ENCODE results near the gene RFWD3.
"Not testable (repeated sequence)": the region's sequence is repeated elsewhere in the genome, so short reads cannot be mapped to it uniquely, and the experiment has no call there.

Gene RFWD3

GRCh38 chr16:74661064-74661463, 5.6 kb downstream of the RFWD3 start:
- DNase-seq (ENCODE audit: low read depth): no peak

GRCh38 chr16:74660383-74660782, 6.3 kb downstream of the RFWD3 start:
- no peak for DNase-seq (ENCODE audit: low read depth)

GRCh38 chr16:74659041-74659440, 7.6 kb downstream of the RFWD3 start:
- DNase-seq (ENCODE audit: low read depth): no peak

- no peak for DNase-seq (ENCODE audit: low read depth)
Measured at GRCh38 chr16:74657870-74658642, 8.6 kb downstream of the RFWD3 start.

DNA sequence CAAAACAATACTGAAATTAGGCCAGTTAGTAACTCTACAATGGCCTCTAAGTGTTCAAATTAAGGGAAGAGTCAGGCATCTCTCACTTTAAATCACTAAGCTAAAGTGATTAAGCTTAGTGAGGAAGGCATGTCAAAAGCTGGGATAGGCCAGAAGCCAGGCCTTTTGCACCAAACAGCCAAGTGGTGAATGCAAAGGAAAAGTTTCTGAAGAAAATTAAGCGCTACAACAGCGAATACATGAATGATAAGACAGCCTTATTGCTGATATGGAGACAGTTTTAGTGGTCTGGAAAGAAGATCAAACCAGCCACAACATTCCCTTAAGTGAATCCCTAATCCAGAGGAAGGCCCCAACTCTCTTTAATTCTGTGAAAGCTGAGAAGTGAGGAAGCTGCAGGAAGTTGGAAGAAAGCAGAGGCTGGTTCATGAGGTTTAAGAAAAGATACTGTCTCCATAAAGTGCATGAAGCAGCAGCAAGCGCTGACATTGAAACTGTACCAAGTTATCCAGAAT, 12.1 kb downstream of the RFWD3 start:
- no peak for DNase-seq (ENCODE audit: low read depth)

DNA sequence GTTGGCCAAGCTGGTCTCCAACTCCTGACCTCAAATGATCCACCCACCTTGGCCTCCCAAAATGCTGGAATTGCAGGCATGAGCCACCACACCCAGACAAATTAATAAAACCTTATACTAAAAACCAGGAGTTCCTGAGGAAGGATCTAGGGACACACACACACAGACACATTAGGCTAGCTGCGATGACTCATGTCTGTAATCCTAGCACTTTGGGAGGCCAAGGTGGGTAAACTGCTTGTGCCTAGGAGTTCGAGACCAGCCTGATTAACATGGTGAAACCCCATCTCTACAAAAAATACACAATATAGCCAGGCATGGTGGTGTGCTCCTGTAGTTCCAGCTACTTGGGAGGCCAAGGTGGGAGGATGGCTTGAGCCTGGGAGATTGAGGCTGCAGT, 13.8 kb downstream of the RFWD3 start:
- not testable (repeated sequence) for DNase-seq (ENCODE audit: low read depth)

DNA sequence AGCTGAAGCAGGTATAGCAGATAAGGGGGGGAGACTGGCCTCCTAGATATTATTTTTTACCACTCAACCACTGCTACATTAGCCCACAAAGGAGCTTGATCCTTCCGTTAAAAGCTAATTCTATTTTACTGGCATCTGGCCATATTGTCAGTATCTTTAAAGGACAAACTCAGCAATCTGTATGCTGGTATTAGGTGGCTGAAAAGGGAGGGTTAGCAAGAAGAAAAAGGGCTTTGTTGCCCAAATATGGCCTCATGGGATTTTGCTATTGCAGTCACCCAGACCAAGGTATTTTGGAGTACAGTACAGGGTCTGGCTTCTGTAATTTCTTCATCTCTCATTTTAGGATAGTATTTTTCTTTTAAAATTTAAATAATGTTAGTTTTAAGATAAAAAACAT, 14.4 kb downstream of the RFWD3 start:
- DNase-seq (ENCODE audit: low read depth): no peak

DNA sequence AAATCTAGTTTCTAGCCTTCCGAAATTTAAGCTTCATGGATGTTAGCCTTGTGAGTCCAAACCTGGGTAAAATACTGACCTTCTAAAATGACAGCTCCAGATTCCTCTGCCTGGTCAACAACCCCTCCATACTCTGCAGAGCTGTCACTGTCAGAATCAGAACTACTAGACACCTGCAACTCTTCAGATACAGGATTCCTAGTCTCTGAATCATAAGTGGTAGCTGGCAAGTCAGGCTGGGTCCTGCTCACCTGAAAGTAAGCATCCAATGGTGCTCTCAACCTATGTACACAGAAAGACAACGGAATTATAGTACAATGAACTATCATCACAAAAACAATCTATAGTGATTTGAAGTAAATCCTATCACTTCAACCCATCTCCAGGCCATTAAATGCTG, 14.8 kb downstream of the RFWD3 start:
- no peak for DNase-seq (ENCODE audit: low read depth)

DNA sequence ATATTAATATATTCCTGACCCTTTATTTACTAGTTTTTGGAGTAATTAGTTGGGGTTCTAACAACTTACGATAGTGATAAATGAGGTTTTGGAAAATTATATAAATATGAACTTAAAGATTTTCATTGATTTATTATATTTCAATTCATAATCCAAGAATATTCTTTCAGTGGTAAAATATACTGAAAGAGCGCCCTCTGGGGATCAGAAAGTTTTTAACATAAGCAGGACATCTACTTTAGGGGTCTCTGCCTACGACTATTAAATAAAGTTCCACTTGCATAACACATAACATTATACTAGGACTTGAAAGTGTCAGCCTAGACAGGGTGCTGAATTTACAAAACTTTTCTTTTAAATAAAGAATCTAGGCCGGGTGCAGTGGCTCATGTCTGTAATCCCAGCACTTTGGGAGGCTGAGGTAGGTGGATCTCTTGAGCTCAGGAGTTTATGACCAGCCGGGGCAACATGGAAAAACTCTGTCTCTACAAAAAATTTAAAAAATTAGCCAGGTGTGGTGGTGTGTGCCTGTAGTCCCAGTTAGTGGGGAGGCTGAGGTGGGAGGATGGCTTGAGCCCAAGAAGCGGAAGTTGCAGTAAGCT, 15.6 kb downstream of the RFWD3 start:
- DNase-seq (ENCODE audit: low read depth): no peak

- DNase-seq (ENCODE audit: low read depth): no peak
Measured at GRCh38 chr16:74649839-74650504, 16.7 kb downstream of the RFWD3 start.

GRCh38 chr16:74641969-74642368, 24.7 kb downstream of the RFWD3 start:
- DNase-seq (ENCODE audit: low read depth): no peak

GRCh38 chr16:74637742-74638453, 28.8 kb downstream of the RFWD3 start:
- no peak for DNase-seq (ENCODE audit: low read depth)

DNA sequence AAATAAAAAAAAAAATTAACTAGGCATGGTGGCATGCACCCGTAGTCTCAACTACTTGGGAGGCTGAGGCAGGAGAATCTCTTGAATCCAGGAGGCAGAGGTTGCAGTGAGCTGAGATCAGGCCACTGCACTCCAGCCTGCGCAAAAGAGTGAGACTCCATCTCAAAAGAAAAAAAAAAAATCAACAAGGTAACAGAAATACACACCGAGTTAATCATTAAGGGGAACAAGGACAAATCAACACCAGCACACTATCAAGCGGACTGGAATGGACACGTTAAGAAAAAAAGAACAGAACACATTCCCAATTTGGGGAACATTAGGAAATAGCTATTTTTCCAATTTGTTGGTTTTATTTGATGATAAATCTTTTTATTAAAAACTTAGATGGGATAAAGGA, 31.4 kb downstream of the RFWD3 start:
- DNase-seq (ENCODE audit: low read depth): no peak

- no peak for DNase-seq (ENCODE audit: low read depth)
Measured at GRCh38 chr16:74633686-74634085, 33.0 kb downstream of the RFWD3 start.

GRCh38 chr16:74627506-74628220, 39.0 kb downstream of the RFWD3 start:
- no peak for DNase-seq (ENCODE audit: low read depth)

GRCh38 chr16:74626741-74627416, 39.8 kb downstream of the RFWD3 start:
- DNase-seq (ENCODE audit: low read depth): no peak

DNA sequence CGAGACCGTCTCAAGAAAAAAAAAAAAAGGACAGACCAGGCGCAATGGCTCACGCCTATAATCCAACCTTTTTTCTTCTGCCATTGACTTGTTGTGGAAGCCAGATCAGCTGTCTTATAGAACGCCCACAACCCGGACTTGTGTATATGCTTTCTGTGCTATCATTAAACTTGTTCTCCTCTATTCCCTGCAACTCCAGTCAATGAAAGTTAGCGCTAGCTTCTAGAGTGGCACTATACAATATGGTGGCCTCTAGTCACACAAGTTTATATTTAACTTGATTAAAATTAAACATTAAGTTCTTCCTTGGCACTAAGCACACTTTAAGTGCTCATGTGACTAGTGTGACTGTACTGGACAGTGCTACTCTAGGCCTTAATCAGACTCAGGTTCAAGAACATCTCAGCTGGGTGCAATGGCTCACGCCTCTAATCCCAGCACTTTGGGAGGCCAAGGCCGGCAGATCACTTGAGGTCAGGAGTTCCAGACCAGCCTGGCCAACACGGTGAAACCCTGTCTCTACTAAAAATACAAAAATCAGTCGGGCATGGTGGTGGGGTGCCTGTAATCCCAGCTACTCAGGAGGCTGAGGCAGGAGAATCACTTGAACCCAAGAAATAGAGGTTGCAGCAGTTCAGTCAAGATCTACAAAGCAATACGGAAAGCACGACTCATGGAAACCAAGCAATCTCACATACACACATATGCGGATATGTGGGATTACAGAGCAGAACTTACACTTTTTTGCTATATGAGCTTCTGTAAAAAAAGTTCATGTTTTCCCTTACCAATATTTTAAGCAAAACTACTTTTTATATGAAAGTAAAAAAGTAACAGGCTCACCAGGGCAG, 41.0 kb downstream of the RFWD3 start:
- no peak for DNase-seq (ENCODE audit: low read depth)

DNA sequence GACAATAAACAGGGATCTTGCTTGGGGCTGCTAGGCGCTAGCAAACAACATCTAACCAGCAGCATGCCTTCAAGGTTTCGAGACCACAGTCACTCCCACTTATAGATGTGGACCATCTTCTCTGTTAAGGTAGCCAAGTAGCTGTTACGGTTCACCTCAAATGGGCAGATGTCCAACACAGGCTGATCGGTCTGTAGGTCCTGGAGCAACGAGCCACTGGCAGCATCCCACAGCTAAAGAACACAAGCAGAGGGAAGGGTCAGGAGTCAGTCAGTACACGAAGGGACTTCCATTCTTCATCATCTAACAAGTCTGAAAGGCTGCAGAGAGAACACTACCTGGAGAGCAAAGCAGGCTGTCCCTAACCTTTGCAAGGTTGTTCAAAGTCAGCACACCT, 42.8 kb downstream of the RFWD3 start:
- DNase-seq (ENCODE audit: low read depth): no peak

DNA sequence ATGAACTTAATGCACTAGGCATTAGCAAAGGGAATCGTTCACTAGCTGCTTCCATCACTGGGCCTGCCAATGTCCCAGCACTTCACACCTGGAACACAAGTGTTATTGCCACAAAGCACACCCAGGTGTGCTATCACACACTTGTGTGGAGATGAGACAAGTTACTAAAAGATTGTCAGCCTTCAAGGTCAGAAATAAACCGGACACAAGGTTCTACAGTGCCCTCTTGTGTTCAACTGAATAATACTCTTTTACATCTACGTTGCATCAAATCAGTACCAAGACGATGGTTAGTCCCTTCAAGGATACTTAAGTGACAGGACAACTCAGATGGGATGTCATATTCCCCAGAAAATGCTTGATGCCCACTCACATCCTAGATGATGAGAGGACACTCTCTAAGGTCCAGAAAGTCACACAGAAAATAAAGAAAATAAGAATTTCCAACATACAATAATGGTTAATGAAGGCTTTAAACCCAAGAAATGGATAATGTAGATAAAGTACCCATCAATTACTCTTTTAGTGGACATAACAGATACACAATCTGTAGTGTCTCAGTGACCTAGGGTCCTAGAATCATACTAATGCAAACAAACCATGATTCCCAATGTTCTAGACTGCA, 43.4 kb downstream of the RFWD3 start:
- DNase-seq (ENCODE audit: low read depth): no peak

DNA sequence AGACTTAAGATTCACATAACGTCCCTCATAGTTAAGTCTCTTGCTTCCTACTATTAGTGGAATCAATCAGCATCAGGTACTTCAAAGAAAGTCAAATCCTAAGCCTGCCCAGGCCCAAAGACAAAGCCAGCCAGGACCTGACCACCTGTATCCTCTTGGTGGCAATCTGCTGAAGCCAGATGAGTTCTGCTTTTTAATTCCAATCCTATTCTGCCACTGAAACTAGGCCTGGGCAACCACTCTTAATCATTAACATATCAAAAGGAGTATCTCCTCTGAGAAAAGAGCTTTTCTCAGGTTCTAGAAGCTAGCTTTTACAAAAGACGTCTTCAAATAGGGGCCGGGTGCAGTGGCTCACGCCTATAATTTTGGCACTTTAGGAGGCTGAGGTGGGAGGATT, 44.7 kb downstream of the RFWD3 start:
- DNase-seq (ENCODE audit: low read depth): no peak
